Measurements from ENCODE around the gene FLAD1.
A peak's percentile ranks its signal among the peaks of the same experiment; 100 is the strongest.

Gene FLAD1

GRCh38 chr1:154945160-154945961, 37.8 kb upstream of the FLAD1 start:
- peaks cover 45% of the 10 kb centered on the region for H3K4me1 Mint-ChIP-seq (ENCODE audit: low read depth)
- H3K9me3 Mint-ChIP-seq (ENCODE audit: low read depth): no peaks in the 10 kb centered on the region
- no peak overlapping the region for H3K27ac Mint-ChIP-seq
- H3K36me3 Mint-ChIP-seq: peaks cover 2% of the 10 kb centered on the region
- no peaks in the 10 kb centered on the region for H3K27me3 Mint-ChIP-seq
- no peak overlapping the region for H3K4me3 Mint-ChIP-seq

DNA sequence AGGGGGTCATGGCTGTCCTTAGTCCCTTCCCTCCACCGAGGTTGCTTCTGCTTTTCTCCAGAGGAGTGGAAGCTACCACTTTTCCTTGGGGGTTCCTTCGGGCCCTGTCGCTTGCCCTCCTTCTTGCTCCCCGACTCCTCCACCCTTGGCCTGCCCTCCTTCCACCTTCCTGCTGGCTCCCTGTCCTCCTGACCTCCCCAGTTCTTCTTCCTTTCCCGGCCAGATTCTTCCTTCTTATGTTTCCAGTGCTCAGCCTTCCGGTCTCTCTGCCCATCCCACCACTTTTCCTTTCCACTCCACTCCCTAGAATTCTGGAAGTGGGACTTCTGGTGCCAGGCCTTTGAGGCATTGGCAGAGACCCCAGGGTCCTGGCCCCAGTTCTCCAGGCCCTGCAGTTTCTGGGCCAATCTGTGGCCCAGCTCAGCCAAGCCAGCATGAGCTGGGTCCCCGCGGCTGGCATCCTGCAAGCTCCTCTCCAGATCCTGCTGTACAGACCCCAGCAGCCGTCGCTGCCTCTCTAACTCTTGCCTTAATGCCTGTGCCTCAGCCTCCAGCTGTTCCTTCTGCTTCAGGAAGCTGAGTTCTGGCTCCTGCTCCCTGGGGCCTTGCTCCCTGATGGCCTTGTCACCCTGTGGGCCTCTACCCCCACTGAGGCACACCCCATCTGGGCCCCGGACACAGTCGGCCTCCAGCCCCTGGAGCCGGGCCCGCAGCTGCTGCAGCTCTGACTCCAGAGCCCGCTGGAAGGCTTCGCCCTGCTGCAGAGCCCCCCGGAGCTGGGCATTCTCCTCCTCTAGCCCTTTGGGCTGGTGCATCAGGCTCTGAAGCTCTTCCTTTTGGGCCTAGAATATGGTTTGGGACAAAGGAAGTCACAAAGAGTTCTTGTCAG, 36.9 kb upstream of the FLAD1 start:
- H3K4me1 Mint-ChIP-seq (ENCODE audit: low read depth): peaks cover 44% of the 10 kb centered on the region
- H3K27ac Mint-ChIP-seq: peak overlapping the region; percentile 28
- no peaks in the 10 kb centered on the region for H3K27me3 Mint-ChIP-seq
- H3K36me3 Mint-ChIP-seq: peaks cover 2% of the 10 kb centered on the region
- no peaks in the 10 kb centered on the region for H3K9me3 Mint-ChIP-seq (ENCODE audit: low read depth)
- no peak overlapping the region for H3K4me3 Mint-ChIP-seq

- Mint-ChIP-seq H3K27ac (no peak overlapping the region), H3K9me3 (ENCODE audit: low read depth) (no peaks in the 10 kb centered on the region), H3K4me3 (no peak overlapping the region), H3K4me1 (ENCODE audit: low read depth) (peaks cover 47% of the 10 kb centered on the region), H3K36me3 (peaks cover 4% of the 10 kb centered on the region), H3K27me3 (no peaks in the 10 kb centered on the region)
These were observed 35.1 kb upstream of the FLAD1 start for GRCh38 chr1:154948079-154948478.

DNA sequence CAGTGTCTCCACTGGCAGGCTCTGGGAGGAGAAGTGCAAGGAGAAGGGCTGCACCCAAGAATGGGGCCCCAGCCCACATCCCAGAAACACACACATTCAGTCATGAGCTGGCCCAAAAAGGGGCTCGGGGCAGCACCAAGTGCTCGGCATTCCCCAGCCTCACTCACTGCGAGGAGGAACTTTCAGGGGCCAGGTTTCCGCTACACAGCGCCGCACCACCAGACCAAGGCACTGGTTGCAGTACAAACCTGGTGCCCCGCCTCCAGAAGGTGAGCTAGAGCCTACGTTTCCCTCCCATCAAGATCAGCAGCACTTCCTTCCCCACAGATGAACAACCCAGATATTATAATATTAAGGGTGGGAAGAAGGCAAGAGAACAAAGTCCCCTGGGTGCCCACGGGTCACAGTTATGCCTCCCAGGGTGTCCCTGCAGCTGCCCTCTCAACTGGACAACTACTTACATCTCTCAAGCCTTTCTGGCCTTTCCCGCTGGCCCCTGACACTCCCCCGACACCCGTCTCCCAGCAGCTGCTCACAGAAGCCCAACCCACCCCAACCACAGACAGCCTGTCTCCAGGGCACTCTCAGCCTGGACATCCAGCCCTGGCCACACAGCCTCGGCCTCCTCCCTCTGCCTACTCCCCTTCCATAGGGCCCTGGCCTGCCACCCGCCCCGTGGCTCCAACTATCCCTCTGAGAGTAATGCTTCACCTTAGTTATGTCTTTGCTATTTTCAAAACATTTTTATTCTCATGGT, 31.1 kb upstream of the FLAD1 start:
- Mint-ChIP-seq H3K4me3 (peak overlapping the region; percentile 94), H3K36me3 (peaks cover 4% of the 10 kb centered on the region), H3K27ac (peak overlapping the region; percentile 91), H3K4me1 (ENCODE audit: low read depth) (peaks cover 73% of the 10 kb centered on the region), H3K27me3 (no peaks in the 10 kb centered on the region), H3K9me3 (ENCODE audit: low read depth) (no peaks in the 10 kb centered on the region)

GRCh38 chr1:154952664-154953063, 30.5 kb upstream of the FLAD1 start:
- Mint-ChIP-seq H3K36me3 (peaks cover 4% of the 10 kb centered on the region), H3K27me3 (no peaks in the 10 kb centered on the region), H3K4me3 (peak overlapping the region; percentile 94), H3K27ac (peak overlapping the region; percentile 91), H3K4me1 (ENCODE audit: low read depth) (peaks cover 75% of the 10 kb centered on the region), H3K9me3 (ENCODE audit: low read depth) (no peaks in the 10 kb centered on the region)

DNA sequence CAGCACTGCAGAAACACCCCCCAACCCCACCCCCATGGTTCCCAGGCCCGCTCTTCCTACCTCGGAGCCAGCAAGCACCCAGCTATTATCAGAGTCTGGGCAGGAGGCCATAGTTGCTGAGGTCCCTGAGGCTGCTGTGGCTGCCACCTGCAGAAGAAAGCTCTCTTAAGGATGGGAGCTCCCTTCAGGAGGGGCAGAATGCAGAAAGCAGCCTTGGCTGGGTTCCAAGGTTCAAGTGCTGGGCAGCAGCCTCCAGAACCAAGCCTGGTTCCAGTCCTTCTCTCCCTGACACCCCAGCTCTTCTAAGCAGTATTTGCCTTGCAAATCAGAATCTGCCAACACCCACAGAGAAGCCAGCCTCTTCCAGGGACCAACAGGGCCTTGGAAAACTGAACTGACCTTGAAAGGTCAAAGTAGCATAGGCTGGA, 29.5 kb upstream of the FLAD1 start:
- no peaks in the 10 kb centered on the region for H3K27me3 Mint-ChIP-seq
- peaks cover 4% of the 10 kb centered on the region for H3K36me3 Mint-ChIP-seq
- H3K4me1 Mint-ChIP-seq (ENCODE audit: low read depth): peaks cover 74% of the 10 kb centered on the region
- H3K4me3 Mint-ChIP-seq: peak overlapping the region; percentile 94
- H3K27ac Mint-ChIP-seq: peak overlapping the region; percentile 91
- no peaks in the 10 kb centered on the region for H3K9me3 Mint-ChIP-seq (ENCODE audit: low read depth)

GRCh38 chr1:154954541-154954940, 28.6 kb upstream of the FLAD1 start:
- Mint-ChIP-seq H3K27ac (peak overlapping the region; percentile 91), H3K4me1 (ENCODE audit: low read depth) (peaks cover 70% of the 10 kb centered on the region), H3K4me3 (peak overlapping the region; percentile 94), H3K36me3 (peaks cover 2% of the 10 kb centered on the region), H3K27me3 (no peaks in the 10 kb centered on the region), H3K9me3 (ENCODE audit: low read depth) (no peaks in the 10 kb centered on the region)

DNA sequence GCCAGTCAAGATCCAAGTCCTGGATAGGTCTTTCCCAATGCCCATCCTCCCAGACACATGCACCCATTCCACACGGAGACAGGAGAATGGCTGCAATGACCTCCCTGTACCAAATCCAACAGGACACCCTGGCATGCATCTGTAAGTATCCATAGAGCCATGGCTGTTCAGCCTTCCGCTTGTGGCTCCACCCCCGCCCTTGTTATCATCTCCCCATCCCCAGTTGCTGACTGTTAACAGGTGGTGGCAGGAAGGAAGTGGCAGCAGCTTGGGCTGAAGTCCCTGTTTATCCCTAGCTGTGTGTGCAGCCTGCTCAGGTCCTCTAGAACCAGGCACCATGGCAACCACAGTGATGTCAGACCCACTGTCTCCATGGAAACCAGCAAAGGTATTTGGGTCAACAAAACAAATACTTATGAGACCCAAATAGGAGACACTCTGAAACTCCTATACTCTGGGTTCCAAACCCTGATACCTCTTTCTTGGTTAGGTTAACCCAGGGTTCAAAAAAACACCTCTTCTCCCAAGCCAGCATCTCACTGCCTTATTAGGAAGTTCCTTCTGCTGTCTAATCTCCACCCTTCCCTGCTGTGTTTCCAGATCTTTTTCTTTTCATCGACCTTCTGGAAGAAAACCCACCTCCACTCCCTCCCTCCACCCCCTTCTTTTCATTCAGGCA, 28.0 kb upstream of the FLAD1 start:
- Mint-ChIP-seq H3K27ac (peak overlapping the region; percentile 91), H3K36me3 (peaks cover 2% of the 10 kb centered on the region), H3K9me3 (ENCODE audit: low read depth) (no peaks in the 10 kb centered on the region), H3K4me1 (ENCODE audit: low read depth) (peaks cover 70% of the 10 kb centered on the region), H3K4me3 (peak overlapping the region; percentile 94), H3K27me3 (no peaks in the 10 kb centered on the region)

DNA sequence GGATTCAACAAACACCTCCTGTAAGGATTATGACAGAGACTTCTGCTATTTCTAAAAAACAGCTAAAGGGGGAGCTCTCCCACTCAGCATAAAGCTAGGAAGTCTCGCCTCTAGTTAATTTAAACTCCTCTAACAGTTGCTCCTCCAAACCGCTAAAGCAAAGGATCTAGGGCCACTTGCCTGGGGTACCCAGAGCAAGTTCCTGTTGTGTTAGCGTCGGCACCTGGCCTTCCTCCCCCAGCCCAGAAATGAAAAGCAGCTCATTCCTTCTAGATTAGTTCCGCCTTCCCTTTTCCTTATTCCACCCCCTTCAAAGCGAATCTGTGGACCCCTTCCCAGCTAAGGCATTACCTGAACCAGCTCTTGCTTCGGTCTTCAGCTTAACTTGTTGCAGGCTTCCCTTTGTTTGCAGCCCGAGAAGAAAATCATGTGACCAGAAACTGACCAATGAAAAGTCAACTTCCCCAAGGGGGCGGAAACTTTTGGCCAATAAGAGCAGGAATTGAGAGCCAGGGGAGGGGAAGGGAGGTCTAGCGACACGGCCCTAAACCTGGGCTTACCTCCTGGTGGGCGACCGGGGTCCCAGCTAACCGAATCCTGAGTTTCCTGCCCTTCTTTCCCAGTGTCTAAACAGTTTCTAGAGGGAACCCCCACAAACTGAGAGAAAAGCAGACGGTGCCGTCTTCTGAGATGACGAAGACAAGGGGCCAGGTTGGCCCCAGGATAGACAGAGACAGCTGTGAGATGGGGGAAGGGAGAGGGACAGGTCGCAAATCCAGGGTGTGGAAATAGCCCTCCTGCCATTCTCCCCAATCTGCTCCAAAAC, 27.2 kb upstream of the FLAD1 start, which contains the start of gene PBXIP1:
Gene PBXIP1 (minus strand): TSS at position 382 of the 826 bp plus-strand sequence. CDS start 2,378 bp downstream, outside the sequence.
- no peaks in the 10 kb centered on the region for H3K27me3 Mint-ChIP-seq
- peak within 1 kb of the TSS; percentile 94 for H3K4me3 Mint-ChIP-seq
- peaks cover 2% of the 10 kb centered on the region for H3K36me3 Mint-ChIP-seq
- no peaks in the 10 kb centered on the region for H3K9me3 Mint-ChIP-seq (ENCODE audit: low read depth)
- H3K4me1 Mint-ChIP-seq (ENCODE audit: low read depth): peaks cover 69% of the 10 kb centered on the region
- H3K27ac Mint-ChIP-seq: peak within 1 kb of the TSS; percentile 91

- no peaks in the 10 kb centered on the region for H3K9me3 Mint-ChIP-seq (ENCODE audit: low read depth)
- H3K27ac Mint-ChIP-seq: peak overlapping the region; percentile 91
- H3K4me1 Mint-ChIP-seq (ENCODE audit: low read depth): peaks cover 67% of the 10 kb centered on the region
- no peaks in the 10 kb centered on the region for H3K27me3 Mint-ChIP-seq
- peak overlapping the region; percentile 94 for H3K4me3 Mint-ChIP-seq
- peaks cover 2% of the 10 kb centered on the region for H3K36me3 Mint-ChIP-seq
These were observed 26.6 kb upstream of the FLAD1 start for GRCh38 chr1:154956544-154956941.

GRCh38 chr1:154957091-154957657, 26.0 kb upstream of the FLAD1 start:
- H3K4me1 Mint-ChIP-seq (ENCODE audit: low read depth): peaks cover 62% of the 10 kb centered on the region
- H3K4me3 Mint-ChIP-seq: no peak overlapping the region

DNA sequence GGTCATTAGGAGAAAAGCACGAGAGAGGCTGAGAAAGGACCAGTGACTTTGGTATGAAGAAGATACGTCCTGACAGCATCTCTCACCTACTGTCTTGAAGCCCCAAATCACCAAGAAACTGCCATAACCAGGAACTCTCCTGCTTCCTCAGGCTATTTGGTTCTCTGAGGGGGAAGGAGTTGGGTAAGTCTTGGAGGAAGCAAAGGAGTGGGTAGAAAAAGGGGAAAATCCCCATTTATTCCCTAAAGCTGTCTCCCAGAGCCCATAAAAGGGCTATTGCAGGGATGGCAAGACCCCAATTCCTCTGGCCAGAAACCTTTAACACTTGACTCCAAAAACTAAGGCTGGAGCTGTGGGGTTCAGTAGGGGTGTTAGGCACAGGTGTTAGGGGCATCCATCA, 25.1 kb upstream of the FLAD1 start:
- H3K4me1 Mint-ChIP-seq (ENCODE audit: low read depth): peaks cover 60% of the 10 kb centered on the region
- no peaks in the 10 kb centered on the region for H3K36me3 Mint-ChIP-seq
- H3K4me3 Mint-ChIP-seq: no peak overlapping the region
- H3K27ac Mint-ChIP-seq: peak overlapping the region; percentile 50
- H3K9me3 Mint-ChIP-seq (ENCODE audit: low read depth): no peaks in the 10 kb centered on the region
- no peaks in the 10 kb centered on the region for H3K27me3 Mint-ChIP-seq

More at GRCh38 chr1:154957091-154957657, 26.0 kb upstream of the FLAD1 start:
- peak overlapping the region; percentile 34 for H3K27ac Mint-ChIP-seq
- H3K27me3 Mint-ChIP-seq: no peaks in the 10 kb centered on the region
- H3K9me3 Mint-ChIP-seq (ENCODE audit: low read depth): no peaks in the 10 kb centered on the region
- H3K36me3 Mint-ChIP-seq: no peaks in the 10 kb centered on the region

DNA sequence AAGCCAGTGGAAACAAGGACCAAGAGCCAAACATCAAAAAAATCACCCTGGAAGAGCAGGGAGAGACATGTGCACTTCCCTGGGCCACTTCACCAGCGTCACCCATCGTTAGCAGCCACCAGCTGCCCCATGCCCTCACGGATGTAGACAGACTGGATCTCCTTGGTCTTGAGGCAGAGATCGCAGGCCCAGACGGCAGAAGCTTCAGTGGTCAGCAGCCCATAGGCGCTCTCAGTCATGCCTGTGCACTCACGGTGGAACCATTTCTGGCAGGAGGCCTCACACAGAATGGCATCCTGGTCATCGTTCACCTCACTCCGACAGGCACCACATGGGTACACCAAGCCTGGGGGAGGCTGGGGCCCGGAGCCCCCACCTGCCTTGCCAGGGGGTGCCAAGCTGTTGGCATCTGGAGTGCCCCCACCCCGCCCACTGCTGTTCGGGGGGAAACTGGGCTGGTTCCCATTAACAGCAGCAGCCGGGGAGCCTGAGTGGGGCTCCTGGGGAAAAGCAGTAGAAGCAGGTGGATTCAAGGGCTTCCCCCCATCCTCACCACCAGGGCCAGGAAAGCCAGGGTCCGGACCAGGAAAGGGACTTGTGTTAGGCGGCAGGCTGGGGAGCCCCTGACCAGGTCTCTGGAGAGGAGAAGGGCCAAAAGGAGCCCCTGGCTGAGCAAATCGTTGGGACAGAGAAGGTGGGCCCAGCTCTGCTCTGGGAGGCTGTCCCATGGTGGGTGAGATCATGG, 24.3 kb upstream of the FLAD1 start:
- H3K27me3 Mint-ChIP-seq: no peaks in the 10 kb centered on the region
- H3K4me1 Mint-ChIP-seq (ENCODE audit: low read depth): peaks cover 57% of the 10 kb centered on the region
- no peaks in the 10 kb centered on the region for H3K9me3 Mint-ChIP-seq (ENCODE audit: low read depth)
- H3K4me3 Mint-ChIP-seq: peak overlapping the region; percentile 42
- H3K36me3 Mint-ChIP-seq: no peaks in the 10 kb centered on the region
- H3K27ac Mint-ChIP-seq: peak overlapping the region; percentile 50

Measured in activated naive CD8-positive, alpha-beta T cell (primary cell).